Prostate gland (tissue), 2 donors: Measurements from ENCODE around the gene GNAI2.

ENCODE experiments used
- CTCF ChIP-seq, 4 experiments: fragments of 200-600 bp in 2 of 4; fragments of 450-650 bp in 2 of 4; sonication (generic) in 2 of 4; IDR thresholded peaks; 1 replicate in 3 of 4; 2 replicates in 1 of 4; pipeline ENCODE4 v1.5.1; 2016 to 2019; ENCODE audit warnings: antibody characterized with exemption in 4 of 4, mild to moderate bottlenecking in 2 of 4, moderate library complexity in 2 of 4
- POLR2A ChIP-seq: fragments of 450-650 bp; IDR thresholded peaks from one replicate; pipeline ENCODE4 v1.6.1; 2016; ENCODE audit warnings: antibody characterized with exemption, mild to moderate bottlenecking

GRCh38 chr3:50275141-50275995 lies 39.4 kb downstream of the GNAI2 start:
- TF ChIP-seq POLR2A (no peak), CTCF (IDR thresholded peaks at IDR 0.05) (no peak)
